Fibroblast of pulmonary artery (primary cell): ENCODE data around the gene LDLRAD4.
"Not testable (repeated sequence)": the region's sequence is repeated elsewhere in the genome, so short reads cannot be mapped to it uniquely, and the experiment has no call there.

Experiments
- DNase-seq: peaks from one replicate; pipeline ENCODE4 v3.0.0-alpha.2; 2010; ENCODE audit warnings: low read depth
- H3K4me3 ChIP-seq: replicated peaks from 2 replicates; pipeline ENCODE4 v1.5.1; 2011; ENCODE audit warnings: low read depth, mild to moderate bottlenecking, control low read depth, low read length, moderate library complexity
- TF ChIP-seq, protein P1 (sequence below): IDR thresholded peaks from 2 replicates; pipeline ENCODE4 v1.5.1; 2011; ENCODE audit warnings: mild to moderate bottlenecking, control low read depth, low read length, inconsistent platforms; ENCODE audit errors: missing control alignments

LDLRAD4 gene

GRCh38 chr18:13338318-13338717 is 119.8 kb downstream of the LDLRAD4 start:
- DNase-seq, result no peak
- no peak overlapping the region for H3K4me3 ChIP-seq
- TF ChIP-seq, protein P1, sequence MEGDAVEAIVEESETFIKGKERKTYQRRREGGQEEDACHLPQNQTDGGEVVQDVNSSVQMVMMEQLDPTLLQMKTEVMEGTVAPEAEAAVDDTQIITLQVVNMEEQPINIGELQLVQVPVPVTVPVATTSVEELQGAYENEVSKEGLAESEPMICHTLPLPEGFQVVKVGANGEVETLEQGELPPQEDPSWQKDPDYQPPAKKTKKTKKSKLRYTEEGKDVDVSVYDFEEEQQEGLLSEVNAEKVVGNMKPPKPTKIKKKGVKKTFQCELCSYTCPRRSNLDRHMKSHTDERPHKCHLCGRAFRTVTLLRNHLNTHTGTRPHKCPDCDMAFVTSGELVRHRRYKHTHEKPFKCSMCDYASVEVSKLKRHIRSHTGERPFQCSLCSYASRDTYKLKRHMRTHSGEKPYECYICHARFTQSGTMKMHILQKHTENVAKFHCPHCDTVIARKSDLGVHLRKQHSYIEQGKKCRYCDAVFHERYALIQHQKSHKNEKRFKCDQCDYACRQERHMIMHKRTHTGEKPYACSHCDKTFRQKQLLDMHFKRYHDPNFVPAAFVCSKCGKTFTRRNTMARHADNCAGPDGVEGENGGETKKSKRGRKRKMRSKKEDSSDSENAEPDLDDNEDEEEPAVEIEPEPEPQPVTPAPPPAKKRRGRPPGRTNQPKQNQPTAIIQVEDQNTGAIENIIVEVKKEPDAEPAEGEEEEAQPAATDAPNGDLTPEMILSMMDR, result no peak

- TF ChIP-seq, protein P1, result no peak
- DNase-seq, result no peak
- no peak overlapping the region for H3K4me3 ChIP-seq
Measured at GRCh38 chr18:13339653-13340052, 121.1 kb downstream of the LDLRAD4 start.

DNA sequence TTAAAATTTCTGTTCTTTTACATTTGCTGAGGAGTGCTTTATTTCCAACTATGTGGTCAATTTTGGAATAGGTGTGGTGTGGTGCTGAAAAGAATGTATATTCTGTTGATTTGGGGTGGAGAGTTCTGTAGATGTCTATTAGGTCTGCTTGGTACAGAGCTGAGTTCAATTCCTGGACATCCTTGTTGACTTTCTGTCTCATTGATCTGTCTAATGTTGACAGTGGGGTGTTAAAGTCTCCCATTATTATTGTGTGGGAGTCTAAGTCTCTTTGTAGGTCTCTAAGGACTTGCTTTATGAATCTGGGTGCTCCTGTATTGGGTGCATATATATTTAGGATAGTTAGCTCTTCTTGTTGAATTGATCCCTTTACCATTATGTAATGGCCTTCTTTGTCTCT is 127.9 kb downstream of the LDLRAD4 start:
- not testable (repeated sequence) for DNase-seq, H3K4me3 ChIP-seq

GRCh38 chr18:13353084-13353823 is 134.7 kb downstream of the LDLRAD4 start:
- H3K4me3 ChIP-seq, result no peak overlapping the region
- TF ChIP-seq, protein P1, result no peak
- DNase-seq, result no peak

GRCh38 chr18:13354402-13354801 is 135.8 kb downstream of the LDLRAD4 start:
- TF ChIP-seq, protein P1, result no peak
- DNase-seq, result no peak
- H3K4me3 ChIP-seq, result no peak overlapping the region

GRCh38 chr18:13356032-13356431 is 137.5 kb downstream of the LDLRAD4 start:
- TF ChIP-seq, protein P1, result no peak
- no peak for DNase-seq
- H3K4me3 ChIP-seq, result no peak overlapping the region

- TF ChIP-seq, protein P1, result no peak
- no peak for DNase-seq
- H3K4me3 ChIP-seq, result no peak overlapping the region
Measured at GRCh38 chr18:13357289-13357688, 138.7 kb downstream of the LDLRAD4 start.
